GM06990 (cell line): ENCODE data around the gene RTN4RL2.
A peak's percentile ranks its signal among the peaks of the same experiment; 100 is the strongest.

Source experiments
- DNase-seq: peaks from one replicate; pipeline ENCODE4 v3.0.0-alpha.2; 2011; ENCODE audit not compliant: insufficient read length; ENCODE audit errors: extremely low read depth
- H3K27me3 ChIP-seq: replicated peaks from 2 replicates; pipeline ENCODE4 v1.6.0; 2011; ENCODE audit warnings: low read length; ENCODE audit not compliant: control insufficient read depth, insufficient read depth
- H3K36me3 ChIP-seq: 2 replicates; pipeline ENCODE4 v1.5.1; 2011; ENCODE audit warnings: low read length; ENCODE audit not compliant: control insufficient read depth, insufficient read depth
- H3K4me3 ChIP-seq: replicated peaks from 2 replicates; pipeline ENCODE4 v1.5.1; 2011; ENCODE audit warnings: low read depth, mild to moderate bottlenecking, control low read depth, low read length
- TF ChIP-seq, protein P1 (sequence below): IDR thresholded peaks from 2 replicates; pipeline ENCODE4 v1.5.1; 2011; ENCODE audit warnings: low read length, control low read depth, mild to moderate bottlenecking, inconsistent platforms; ENCODE audit not compliant: insufficient read depth, poor library complexity, severe bottlenecking

The RTN4RL2 gene

DNA sequence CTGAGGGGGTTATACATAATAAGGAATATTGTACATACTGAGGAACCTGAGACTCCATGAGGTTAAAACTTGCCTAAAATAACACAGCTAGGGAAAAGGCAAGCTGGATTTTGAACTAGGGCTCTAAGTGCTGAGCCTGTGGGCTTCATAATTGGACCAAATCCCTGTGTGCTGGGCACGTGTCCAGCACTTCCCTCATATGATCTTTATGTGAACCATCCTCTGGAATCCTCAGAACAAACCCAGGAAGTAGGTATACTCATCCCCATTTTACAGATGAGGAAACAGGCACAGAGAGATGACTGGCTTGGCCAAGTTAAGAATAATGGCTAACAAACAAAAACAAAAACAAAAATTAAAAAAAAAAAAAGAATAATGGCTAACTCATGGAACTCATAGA is 14.9 kb downstream of the RTN4RL2 start:
- Histone ChIP-seq H3K27me3 (no peaks in the 10 kb centered on the region), H3K4me3 (no peak overlapping the region), H3K36me3 (no peaks in the 10 kb centered on the region)
- TF ChIP-seq, protein P1, sequence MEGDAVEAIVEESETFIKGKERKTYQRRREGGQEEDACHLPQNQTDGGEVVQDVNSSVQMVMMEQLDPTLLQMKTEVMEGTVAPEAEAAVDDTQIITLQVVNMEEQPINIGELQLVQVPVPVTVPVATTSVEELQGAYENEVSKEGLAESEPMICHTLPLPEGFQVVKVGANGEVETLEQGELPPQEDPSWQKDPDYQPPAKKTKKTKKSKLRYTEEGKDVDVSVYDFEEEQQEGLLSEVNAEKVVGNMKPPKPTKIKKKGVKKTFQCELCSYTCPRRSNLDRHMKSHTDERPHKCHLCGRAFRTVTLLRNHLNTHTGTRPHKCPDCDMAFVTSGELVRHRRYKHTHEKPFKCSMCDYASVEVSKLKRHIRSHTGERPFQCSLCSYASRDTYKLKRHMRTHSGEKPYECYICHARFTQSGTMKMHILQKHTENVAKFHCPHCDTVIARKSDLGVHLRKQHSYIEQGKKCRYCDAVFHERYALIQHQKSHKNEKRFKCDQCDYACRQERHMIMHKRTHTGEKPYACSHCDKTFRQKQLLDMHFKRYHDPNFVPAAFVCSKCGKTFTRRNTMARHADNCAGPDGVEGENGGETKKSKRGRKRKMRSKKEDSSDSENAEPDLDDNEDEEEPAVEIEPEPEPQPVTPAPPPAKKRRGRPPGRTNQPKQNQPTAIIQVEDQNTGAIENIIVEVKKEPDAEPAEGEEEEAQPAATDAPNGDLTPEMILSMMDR: no peak
- DNase-seq: no peak

DNA sequence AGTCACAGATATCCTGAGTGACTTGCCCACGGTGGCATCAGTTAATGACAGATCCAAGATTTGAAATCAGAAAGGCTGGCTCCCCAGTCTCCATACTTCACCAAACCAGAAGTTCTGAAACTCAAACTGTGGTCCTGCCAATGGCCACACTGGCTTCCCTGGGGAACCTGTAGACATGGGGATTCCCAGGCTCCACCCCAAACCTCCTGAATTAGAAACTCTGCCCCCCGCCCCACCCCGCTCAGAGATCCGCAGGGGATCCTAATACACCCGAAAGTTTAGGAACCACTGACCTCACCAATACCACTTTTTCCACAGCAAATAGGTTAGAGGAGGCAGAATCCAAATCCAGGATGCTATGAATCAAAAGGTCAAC is 15.3 kb downstream of the RTN4RL2 start:
- no peaks in the 10 kb centered on the region for H3K27me3 ChIP-seq
- DNase-seq: no peak
- H3K36me3 ChIP-seq: no peaks in the 10 kb centered on the region
- TF ChIP-seq, protein P1: no peak
- no peak overlapping the region for H3K4me3 ChIP-seq

DNA sequence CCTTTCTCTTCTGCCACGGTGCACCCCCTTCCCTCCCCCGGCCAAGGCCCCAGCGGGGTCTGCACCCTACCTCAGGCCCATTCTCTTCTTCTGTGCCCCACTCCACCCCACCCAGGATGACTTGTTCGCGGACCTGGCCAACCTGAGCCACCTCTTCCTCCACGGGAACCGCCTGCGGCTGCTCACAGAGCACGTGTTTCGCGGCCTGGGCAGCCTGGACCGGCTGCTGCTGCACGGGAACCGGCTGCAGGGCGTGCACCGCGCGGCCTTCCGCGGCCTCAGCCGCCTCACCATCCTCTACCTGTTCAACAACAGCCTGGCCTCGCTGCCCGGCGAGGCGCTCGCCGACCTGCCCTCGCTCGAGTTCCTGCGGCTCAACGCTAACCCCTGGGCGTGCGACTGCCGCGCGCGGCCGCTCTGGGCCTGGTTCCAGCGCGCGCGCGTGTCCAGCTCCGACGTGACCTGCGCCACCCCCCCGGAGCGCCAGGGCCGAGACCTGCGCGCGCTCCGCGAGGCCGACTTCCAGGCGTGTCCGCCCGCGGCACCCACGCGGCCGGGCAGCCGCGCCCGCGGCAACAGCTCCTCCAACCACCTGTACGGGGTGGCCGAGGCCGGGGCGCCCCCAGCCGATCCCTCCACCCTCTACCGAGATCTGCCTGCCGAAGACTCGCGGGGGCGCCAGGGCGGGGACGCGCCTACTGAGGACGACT is 15.9 kb downstream of the RTN4RL2 start:
- Histone ChIP-seq H3K27me3 (no peaks in the 10 kb centered on the region), H3K36me3 (no peaks in the 10 kb centered on the region), H3K4me3 (peak overlapping the region; percentile 50)
- DNase-seq: peak; percentile 70
- TF ChIP-seq, protein P1: no peak

DNA sequence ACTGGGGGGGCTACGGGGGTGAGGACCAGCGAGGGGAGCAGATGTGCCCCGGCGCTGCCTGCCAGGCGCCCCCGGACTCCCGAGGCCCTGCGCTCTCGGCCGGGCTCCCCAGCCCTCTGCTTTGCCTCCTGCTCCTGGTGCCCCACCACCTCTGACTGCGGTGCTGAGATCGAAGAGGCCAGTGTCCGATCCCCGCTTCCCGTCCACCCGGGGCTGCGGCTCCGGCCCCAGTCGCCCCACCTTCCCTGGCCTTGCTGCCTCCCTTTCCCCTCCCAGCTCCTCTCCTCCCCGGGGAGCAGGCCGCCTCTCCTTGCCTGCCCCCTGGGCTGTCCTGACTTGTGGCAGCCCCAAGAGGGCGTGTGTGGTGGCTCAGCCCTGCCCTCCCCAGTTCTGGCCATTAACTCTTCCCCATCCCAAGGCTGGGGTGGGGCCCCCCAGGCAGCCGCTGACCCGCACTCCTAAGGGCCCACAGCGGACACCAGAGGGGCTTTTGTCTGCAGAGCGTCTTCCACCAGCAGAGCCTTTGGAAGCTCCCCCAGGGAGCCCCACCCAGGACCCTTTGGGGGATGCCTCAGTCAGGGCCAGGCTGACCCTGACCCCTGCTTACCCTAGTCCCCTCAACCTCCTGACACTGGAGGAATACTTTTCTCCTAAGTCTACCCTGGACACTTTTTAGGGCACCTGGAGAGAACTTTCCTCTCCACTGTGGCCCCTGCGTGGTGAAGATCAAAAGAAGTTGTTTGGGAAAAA is 16.6 kb downstream of the RTN4RL2 start:
- H3K36me3 ChIP-seq: no peaks in the 10 kb centered on the region
- H3K27me3 ChIP-seq: no peaks in the 10 kb centered on the region
- peak overlapping the region; percentile 50 for H3K4me3 ChIP-seq
- TF ChIP-seq, protein P1: peak; percentile 74
- DNase-seq: peak; percentile 62

DNA sequence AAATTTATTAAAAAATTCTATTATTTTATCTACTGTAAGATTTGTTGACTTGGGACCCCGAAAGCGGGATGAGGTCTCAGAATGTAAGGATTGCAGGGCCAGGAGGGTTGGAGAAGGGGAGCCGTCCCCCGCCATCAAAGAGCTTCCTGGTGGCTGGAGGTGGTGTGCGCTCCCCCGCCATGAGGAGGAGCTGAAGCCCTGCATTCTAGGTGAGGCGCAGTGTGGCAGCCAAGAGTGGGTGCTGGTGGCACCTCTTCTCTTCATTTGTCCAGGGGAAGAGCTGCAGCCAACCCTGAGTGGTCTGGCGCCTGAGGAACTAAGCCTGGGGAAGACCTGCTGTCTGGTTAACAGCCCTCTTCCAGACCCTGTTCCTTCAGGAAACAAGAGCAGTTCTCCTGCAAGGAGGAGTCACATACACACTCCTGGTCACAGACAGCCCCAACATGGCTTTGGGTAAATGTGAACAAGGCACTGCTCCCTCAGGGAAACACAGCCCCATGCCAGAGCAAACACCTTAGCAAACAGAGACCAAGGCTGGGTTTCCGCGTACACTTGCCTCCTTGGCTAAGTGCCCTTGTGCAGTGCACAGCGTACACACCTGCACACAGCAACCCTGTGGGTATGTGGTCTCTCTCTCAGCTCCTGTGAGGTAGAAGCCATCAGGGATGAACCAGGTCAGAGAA is 17.3 kb downstream of the RTN4RL2 start:
- TF ChIP-seq, protein P1: no peak
- Histone ChIP-seq H3K36me3 (no peaks in the 10 kb centered on the region), H3K27me3 (no peaks in the 10 kb centered on the region), H3K4me3 (no peak overlapping the region)
- no peak for DNase-seq
